ENCODE results near the gene GSTCD.
"Not testable (repeated sequence)": the region's sequence is repeated elsewhere in the genome, so short reads cannot be mapped to it uniquely, and the experiment has no call there.

The GSTCD gene

GRCh38 chr4:105808030-105808749, 99.6 kb downstream of the GSTCD start:
- DNase-seq = no peak

DNA sequence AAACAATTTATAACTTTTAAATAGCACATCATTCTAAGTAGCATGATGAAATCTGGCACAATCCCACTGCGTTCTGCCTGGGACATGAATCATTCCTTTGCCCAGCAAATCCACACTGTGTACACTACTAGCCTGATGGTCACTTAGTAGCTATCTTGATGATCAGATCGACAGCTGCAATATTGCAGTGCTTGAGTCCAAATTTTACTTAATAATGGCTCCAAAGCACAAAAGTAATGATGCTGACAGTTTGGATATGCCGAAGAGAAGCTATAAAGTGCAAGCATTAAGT, 100.1 kb downstream of the GSTCD start:
- no peak for DNase-seq

DNA sequence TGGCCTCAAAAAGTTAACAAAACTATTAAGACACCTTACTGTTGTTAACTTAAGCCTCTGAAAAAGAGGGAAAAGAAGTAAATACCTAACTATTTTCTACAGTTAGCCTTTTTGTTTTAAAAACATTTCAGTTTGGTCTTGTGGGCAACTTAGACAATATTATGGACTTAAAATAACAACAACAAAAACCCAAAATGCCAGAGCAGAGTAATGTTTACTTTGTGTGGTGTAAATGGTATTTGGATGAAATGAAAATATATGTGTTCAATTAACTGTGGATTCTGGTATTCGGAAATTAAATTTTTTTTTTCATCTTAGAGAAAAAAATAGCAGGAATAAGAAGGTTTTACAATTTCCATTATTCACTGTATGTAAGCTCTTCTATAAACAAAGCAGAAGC, 107.1 kb downstream of the GSTCD start:
- no peak for DNase-seq

DNA sequence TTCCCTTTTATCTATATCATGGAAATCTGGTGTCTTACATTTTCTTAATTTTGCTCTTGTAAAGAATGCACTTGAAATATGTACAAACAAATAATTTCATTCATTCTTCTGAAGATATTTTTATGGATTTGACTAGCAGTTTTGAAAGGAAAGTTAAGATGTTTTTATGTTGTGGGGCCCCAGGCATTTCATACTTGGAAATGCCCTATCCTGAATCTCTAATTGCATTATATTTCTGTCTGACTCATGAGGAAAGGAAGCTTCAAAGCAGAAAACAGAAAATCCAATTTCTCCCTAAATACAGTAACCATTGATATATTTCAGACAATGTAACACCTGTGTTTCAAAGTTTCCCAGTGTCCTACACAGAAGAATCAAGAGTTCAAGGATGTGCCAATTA, 113.5 kb downstream of the GSTCD start:
- no peak for DNase-seq

DNA sequence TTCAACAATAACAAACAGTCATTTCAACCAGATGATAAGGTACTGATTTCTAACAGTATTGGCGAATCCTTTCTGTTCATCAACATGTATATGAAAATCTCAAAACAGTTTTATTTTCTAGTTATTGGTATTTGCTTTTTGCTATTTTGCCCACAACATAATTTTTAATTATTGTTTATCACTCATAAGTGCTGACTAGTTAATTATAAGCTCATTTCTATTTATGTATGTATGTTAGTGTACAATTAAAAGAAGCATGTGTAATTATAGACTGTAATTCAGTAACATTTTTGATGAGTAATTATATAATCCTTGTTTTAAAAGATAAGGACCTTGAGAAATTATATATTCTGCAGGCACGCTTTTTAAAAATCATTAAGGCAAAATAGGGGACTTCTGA, 119.5 kb downstream of the GSTCD start:
- no peak for DNase-seq

DNA sequence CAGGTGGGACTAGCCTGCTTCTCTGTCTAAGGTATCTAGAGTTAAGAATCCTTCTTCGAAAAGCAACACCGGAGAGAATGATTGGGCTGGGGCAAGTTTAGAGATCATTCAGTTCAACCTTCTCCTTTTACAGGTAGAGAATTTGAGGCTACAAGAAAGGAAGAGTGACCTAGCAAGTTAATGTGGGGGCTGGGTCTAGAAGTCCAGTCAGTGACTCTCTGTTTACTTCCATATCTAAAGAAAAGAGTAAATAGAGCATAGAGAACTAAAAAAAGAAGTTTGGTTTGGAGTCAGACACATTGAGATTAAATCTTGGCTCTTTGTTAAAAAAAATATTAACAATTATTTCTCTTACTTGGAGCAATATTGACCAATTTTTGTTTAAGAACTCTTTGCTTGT, 122.6 kb downstream of the GSTCD start:
- no peak for DNase-seq

- no peak for DNase-seq
These were observed 126.6 kb downstream of the GSTCD start for GRCh38 chr4:105835177-105835576.

GRCh38 chr4:105836537-105836936, 128.0 kb downstream of the GSTCD start:
- no peak for DNase-seq

GRCh38 chr4:105837037-105837436, 128.5 kb downstream of the GSTCD start:
- DNase-seq = no peak

GRCh38 chr4:105838082-105838481, 129.5 kb downstream of the GSTCD start:
- DNase-seq = no peak

- DNase-seq = no peak
These were observed 132.0 kb downstream of the GSTCD start for GRCh38 chr4:105840426-105841174.

DNA sequence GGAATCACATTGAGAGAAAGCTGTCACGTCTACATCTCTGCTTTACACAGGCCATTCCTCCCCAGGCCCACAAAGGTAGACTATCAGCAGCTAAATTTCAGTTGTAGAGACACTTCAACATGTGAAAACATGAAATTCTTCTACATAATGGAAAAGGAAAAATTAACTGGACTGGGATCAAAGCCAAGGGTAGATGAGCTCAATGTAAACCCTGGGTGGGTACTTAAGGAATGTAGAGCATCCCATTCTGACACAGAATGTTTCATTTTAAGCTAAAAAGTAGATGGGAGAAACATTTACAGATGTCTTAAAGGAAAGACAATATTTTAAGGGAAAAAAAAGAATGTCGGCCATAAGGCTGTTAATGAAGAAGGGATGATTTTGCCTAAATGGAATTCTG, 135.4 kb downstream of the GSTCD start:
- DNase-seq = no peak

DNA sequence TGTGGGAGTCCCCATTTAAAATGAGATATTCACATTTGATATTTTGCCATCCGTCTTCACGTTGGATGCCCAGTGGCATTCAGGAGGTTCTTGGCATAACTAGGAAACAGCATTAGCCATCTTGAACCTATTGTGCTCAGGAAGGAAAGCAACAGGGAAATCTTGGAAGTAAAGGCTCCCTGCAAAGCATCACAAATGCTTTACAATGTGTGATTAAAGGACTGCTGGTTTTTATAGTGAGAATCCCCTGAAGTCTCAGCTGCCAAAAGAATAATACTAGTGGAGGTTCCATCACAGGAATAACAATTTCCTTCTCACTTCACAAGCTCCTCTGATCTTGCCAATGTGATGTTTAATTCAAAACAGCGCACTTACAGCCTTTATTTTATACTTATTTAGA, 137.0 kb downstream of the GSTCD start:
- no peak for DNase-seq

GRCh38 chr4:105848359-105848758, 139.8 kb downstream of the GSTCD start:
- not testable (repeated sequence) for DNase-seq

DNA sequence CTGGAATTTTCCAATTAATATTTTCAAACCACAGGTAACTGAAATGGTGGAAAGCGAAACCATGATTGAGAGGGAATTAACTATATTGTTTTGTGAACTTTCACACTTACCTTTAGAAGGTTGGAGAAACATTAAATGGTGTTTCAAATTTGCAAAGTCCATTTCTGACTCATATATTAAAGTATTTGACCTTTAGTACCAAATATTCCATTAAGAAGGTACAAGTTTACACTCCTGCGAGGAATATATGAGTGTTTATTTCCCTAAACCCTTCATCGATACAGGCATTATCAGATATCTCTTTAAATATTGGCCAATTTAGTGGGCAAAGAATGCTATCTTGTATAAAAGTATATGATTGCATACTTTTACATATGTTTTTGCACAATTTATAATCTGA, 142.6 kb downstream of the GSTCD start:
- no peak for DNase-seq

DNA sequence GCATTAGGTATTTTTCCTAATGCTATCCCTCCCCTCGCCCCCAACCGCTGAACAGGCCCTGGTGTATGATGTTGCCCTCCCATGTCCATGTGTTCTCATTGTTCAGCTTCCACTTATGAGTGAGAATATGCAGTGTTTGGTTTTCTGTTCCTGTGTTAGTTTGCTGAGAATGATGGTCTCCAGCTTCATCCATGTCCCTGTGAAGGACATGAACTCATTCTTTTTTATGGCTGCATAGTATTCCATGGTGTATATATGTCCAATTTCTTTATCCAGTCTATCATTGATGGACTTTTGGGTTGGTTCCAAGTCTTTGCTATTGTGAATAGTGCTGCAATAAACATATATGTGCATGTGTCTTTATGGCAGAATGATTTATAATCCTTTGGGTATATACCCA, 143.6 kb downstream of the GSTCD start:
- DNase-seq = not testable (repeated sequence)

DNA sequence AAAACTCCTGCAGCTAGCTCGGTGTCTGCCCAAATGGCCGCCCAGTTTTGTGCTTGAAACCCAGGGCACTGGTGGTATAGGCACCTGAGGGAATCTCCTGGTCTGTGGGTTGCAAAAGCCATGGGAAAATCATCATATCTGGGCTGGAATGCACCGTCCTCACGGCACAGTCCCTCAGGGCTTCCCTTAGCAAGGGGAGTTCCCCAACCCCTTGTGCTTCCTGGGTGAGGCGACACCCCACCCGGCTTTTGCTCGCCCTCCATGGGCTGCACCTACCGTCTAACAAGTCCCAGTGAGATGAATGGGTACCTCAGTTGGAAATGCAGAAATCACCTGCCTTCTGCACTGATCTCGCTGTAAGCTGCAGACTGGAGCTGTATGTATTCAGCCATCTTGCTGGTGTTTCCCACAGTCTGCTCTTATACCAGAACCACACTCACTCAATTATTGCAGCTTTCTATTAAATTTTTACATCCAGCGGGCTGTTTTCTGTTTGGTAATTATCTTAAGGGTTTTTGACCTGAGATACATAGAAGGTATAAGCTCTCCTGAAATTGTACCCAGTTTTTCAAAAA, 150.0 kb downstream of the GSTCD start:
- DNase-seq = no peak

- no peak for DNase-seq
These were observed 150.6 kb downstream of the GSTCD start for GRCh38 chr4:105859233-105859632.

DNA sequence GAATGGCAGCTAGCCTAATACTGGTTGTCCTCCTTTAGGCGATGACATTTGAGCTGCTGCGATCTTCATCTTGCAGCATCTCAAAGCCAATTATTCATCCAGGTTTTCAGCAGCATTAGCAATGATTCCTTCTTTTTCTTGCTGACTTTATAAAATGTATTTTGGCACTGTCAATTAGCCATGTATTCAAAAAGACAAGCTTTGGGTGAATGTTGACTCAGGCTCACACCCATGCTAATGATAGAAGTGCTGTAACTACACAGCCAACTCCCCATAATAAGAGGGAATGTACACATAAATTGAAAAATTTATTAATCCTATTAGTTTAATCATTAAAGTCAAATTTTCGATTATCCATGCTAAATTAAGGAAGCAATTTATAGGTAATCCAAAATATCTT, 162.4 kb downstream of the GSTCD start:
- DNase-seq = no peak

DNA sequence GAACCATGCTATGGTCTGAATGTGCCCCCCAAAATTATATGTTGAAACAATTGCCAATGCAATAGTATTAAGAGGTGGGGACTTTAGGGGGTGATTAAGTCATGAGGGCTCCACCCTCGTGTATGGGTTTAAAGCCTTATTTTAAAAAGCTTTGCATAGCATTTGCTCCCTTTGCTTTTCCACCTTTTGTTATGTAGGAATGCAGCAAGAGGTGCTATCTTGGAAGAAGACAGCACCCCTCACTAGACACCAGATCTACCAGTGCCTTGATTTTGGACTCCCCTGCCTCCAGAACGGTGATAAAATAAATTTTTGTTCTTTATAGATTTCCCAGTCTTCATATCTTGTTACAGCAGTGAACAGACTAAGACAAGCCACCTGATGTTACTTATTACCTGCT, 163.4 kb downstream of the GSTCD start:
- no peak for DNase-seq

DNA sequence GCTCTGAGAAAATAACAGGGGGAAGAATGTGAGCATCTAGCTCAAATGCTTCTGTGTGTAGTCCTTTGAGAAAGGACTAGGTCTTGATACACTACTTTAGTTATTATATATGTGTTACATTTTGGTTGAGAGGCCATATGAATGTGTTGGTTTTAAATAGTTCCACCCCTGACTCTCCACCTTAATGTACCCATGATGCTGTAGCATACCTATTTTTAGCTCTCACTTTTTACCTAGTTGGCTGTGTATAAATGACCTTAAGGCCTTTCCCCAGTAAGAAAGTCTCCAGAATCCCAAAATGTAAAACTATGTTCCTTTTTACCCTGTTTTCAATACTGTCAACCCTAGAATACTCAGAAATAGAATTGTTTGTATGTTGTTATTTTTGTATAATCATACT, 166.6 kb downstream of the GSTCD start:
- DNase-seq = no peak

- DNase-seq = no peak
These were observed 170.1 kb downstream of the GSTCD start for GRCh38 chr4:105878668-105879067.

- no peak for DNase-seq
These were observed 178.9 kb downstream of the GSTCD start for GRCh38 chr4:105887508-105887907.

Data from NK-92 treated with Interleukin-12 subunit alpha and Interleukin-12 subunit beta, amount 100 ng/mL, for 24 hours (cell line).